Neural progenitor cell (in vitro differentiated cells): ENCODE measurements around the gene ABCA10. TPM values are rescaled to one million over a fixed set of nuclear protein-coding genes. Genes with fewer than 3 reads are reported as not detected.

Experiments
- DNase-seq: peaks from one replicate; pipeline ENCODE4 v3.0.0-alpha.2; 2016; ENCODE audit warnings: low spot score
- H2AFZ ChIP-seq: fragments of 200-600 bp; sonication (generic); replicated peaks from 2 replicates; pipeline ENCODE4 v1.6.1; 2016; ENCODE audit warnings: antibody characterized with exemption
- H3F3A ChIP-seq: fragments of 200-600 bp; sonication (generic); 2 replicates; pipeline ENCODE4 v1.6.1; 2016; ENCODE audit warnings: antibody characterized with exemption, low read depth
- H3K27ac ChIP-seq: fragments of 200-600 bp; sonication (generic); 2 replicates; pipeline ENCODE4 v1.5.1; 2016; ENCODE audit warnings: mild to moderate bottlenecking
- H3K27me3 ChIP-seq: fragments of 200-600 bp; sonication (generic); 2 replicates; pipeline ENCODE4 v1.6.1; 2016; ENCODE audit warnings: mild to moderate bottlenecking, moderate library complexity
- H3K36me3 ChIP-seq: fragments of 200-600 bp; sonication (generic); 2 replicates; pipeline ENCODE4 v1.5.1; 2016
- H3K4me1 ChIP-seq: fragments of 200-600 bp; sonication (generic); 2 replicates; pipeline ENCODE4 v1.6.1; 2016; ENCODE audit warnings: mixed run types
- H3K4me2 ChIP-seq: fragments of 200-600 bp; sonication (generic); 2 replicates; pipeline ENCODE4 v1.6.1; 2016
- H3K4me3 ChIP-seq: fragments of 200-600 bp; sonication (generic); 2 replicates; pipeline ENCODE4 v1.5.1; 2016
- H3K79me2 ChIP-seq: fragments of 200-600 bp; sonication (generic); 2 replicates; pipeline ENCODE4 v1.6.1; 2016; ENCODE audit warnings: low read depth
- H3K9ac ChIP-seq: fragments of 200-600 bp; sonication (generic); 2 replicates; pipeline ENCODE4 v1.6.1; 2016
- H3K9me3 ChIP-seq: fragments of 200-600 bp; sonication (generic); 2 replicates; pipeline ENCODE4 v1.5.1; 2016; ENCODE audit warnings: low read depth
- H4K20me1 ChIP-seq: fragments of 200-600 bp; sonication (generic); 2 replicates; pipeline ENCODE4 v1.6.1; 2016; ENCODE audit warnings: low read depth
- H3K27ac Mint-ChIP-seq: 3 replicates; pipeline ENCODE4 v1.8.0; 2021; ENCODE audit warnings: mixed read lengths
- H3K27me3 Mint-ChIP-seq: 2 replicates; pipeline ENCODE4 v1.8.0; 2022; ENCODE audit warnings: low read depth, mild to moderate bottlenecking, inconsistent platforms, moderate library complexity, mixed read lengths; ENCODE audit not compliant: insufficient read depth
- H3K36me3 Mint-ChIP-seq: 3 replicates; pipeline ENCODE4 v1.8.0; 2021; ENCODE audit warnings: mixed read lengths
- H3K4me1 Mint-ChIP-seq: 3 replicates; pipeline ENCODE4 v1.8.0; 2021; ENCODE audit warnings: mixed read lengths
- H3K4me3 Mint-ChIP-seq: 3 replicates; pipeline ENCODE4 v1.8.0; 2021; ENCODE audit warnings: mild to moderate bottlenecking, moderate library complexity, mixed read lengths
- H3K9me3 Mint-ChIP-seq: 3 replicates; pipeline ENCODE4 v1.8.0; 2020; ENCODE audit warnings: mixed read lengths
- EZH2 ChIP-seq: fragments of 200-600 bp; sonication (generic); IDR thresholded peaks from 2 replicates; pipeline ENCODE4 v1.6.1; 2017; ENCODE audit warnings: antibody characterized with exemption, mild to moderate bottlenecking, moderate library complexity
- EZH2phosphoT487 ChIP-seq: fragments of 200-600 bp; sonication (generic); IDR thresholded peaks from 2 replicates; pipeline ENCODE4 v1.6.1; 2017; ENCODE audit warnings: antibody characterized with exemption
- total RNA-seq: library from RNA; depleted of rRNA; stranded (reverse); fragments of >200 nt; gene quantifications from 2 replicates; pipeline ENCODE4 v1.2.3, GENCODE V29; 2015; ENCODE audit warnings: low replicate concordance
- TF ChIP-seq, protein P1 (sequence below): fragments of 200-600 bp; sonication (generic); IDR thresholded peaks from 2 replicates; pipeline ENCODE4 v1.5.1; 2017; ENCODE audit warnings: antibody characterized with exemption, mild to moderate bottlenecking

Gene ABCA10
- total RNA-seq, 1 donor from 2014 or later, result 0.21 TPM

GRCh38 chr17:69141431-69142174 lies 87.0 kb downstream of the ABCA10 start, which contains the start of gene ABCA6:
Gene ABCA6, minus strand, starts transcription at chr17:69141895. Its CDS starts 1,192 bp downstream, at chr17:69140703.
- no peaks in the 10 kb centered on the region for H3K36me3 Mint-ChIP-seq
- no peak for DNase-seq
- H3K4me3 Mint-ChIP-seq, result no peak within 1 kb of the TSS
- Histone ChIP-seq H3K27me3 (no peaks in the 10 kb centered on the region), H3F3A (no peaks in the 10 kb centered on the region), H3K9me3 (no peaks in the 10 kb centered on the region), H3K4me2 (no peak within 1 kb of the TSS), H3K4me1 (no peaks in the 10 kb centered on the region), H2AFZ (peak within 1 kb of the TSS; percentile 31), H4K20me1 (no peaks in the 10 kb centered on the region), H3K4me3 (no peak within 1 kb of the TSS), H3K36me3 (no peaks in the 10 kb centered on the region), H3K79me2 (no peaks in the 10 kb centered on the region), H3K27ac (no peak within 1 kb of the TSS), H3K9ac (no peak within 1 kb of the TSS)
- no peak for TF ChIP-seq EZH2phosphoT487
- TF ChIP-seq EZH2, result no peak
- TF ChIP-seq, protein P1, sequence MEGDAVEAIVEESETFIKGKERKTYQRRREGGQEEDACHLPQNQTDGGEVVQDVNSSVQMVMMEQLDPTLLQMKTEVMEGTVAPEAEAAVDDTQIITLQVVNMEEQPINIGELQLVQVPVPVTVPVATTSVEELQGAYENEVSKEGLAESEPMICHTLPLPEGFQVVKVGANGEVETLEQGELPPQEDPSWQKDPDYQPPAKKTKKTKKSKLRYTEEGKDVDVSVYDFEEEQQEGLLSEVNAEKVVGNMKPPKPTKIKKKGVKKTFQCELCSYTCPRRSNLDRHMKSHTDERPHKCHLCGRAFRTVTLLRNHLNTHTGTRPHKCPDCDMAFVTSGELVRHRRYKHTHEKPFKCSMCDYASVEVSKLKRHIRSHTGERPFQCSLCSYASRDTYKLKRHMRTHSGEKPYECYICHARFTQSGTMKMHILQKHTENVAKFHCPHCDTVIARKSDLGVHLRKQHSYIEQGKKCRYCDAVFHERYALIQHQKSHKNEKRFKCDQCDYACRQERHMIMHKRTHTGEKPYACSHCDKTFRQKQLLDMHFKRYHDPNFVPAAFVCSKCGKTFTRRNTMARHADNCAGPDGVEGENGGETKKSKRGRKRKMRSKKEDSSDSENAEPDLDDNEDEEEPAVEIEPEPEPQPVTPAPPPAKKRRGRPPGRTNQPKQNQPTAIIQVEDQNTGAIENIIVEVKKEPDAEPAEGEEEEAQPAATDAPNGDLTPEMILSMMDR, result no peak
- H3K27ac Mint-ChIP-seq, result no peak within 1 kb of the TSS
- no peaks in the 10 kb centered on the region for H3K4me1 Mint-ChIP-seq
- peaks cover 6% of the 10 kb centered on the region for H3K9me3 Mint-ChIP-seq
- no peaks in the 10 kb centered on the region for H3K27me3 Mint-ChIP-seq

DNA sequence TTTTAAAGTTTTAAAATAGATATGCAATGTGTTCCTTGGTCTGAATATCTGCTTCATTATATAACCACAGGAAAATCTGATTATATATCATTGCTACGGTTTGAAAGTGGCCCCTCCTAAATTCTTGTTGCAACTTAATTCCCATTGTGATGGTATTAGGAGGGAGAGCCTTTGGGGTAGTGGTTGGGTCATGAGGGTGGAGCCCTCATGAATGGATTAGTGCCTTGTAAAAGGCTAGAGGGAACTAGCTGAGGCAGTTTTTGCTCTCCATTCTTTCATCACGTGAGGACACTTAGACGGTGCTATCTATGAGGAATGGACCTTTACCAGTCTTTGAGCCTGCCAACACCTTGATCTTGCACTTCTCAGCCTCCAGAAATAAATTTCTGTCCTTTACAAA lies 94.5 kb downstream of the ABCA10 start:
- no peaks in the 10 kb centered on the region for H3K9me3 ChIP-seq
- peak; percentile 41 for DNase-seq

GRCh38 chr17:69130627-69131296 lies 97.9 kb downstream of the ABCA10 start:
- Histone ChIP-seq H3F3A (no peaks in the 10 kb centered on the region), H3K4me2 (no peak overlapping the region), H3K4me3 (no peak overlapping the region), H3K79me2 (no peaks in the 10 kb centered on the region), H3K27ac (no peak overlapping the region), H4K20me1 (no peaks in the 10 kb centered on the region), H3K36me3 (no peaks in the 10 kb centered on the region), H3K9me3 (no peaks in the 10 kb centered on the region), H3K9ac (no peak overlapping the region), H2AFZ (no peak overlapping the region), H3K4me1 (peaks cover 19% of the 10 kb centered on the region), H3K27me3 (no peaks in the 10 kb centered on the region)
- no peaks in the 10 kb centered on the region for H3K9me3 Mint-ChIP-seq
- peaks cover 12% of the 10 kb centered on the region for H3K4me1 Mint-ChIP-seq
- TF ChIP-seq EZH2 (no peak), EZH2phosphoT487 (no peak)
- TF ChIP-seq, protein P1, result no peak
- no peak for DNase-seq
- H3K36me3 Mint-ChIP-seq, result no peaks in the 10 kb centered on the region
- no peak overlapping the region for H3K4me3 Mint-ChIP-seq
- no peak overlapping the region for H3K27ac Mint-ChIP-seq
- peaks cover 3% of the 10 kb centered on the region for H3K27me3 Mint-ChIP-seq

More for the DNA sequence above, 94.5 kb downstream of the ABCA10 start:
- H3K36me3 Mint-ChIP-seq, result no peaks in the 10 kb centered on the region
- no peak for TF ChIP-seq EZH2
- TF ChIP-seq, protein P1, result no peak
- no peak for TF ChIP-seq EZH2phosphoT487
- peaks cover 3% of the 10 kb centered on the region for H3K27me3 Mint-ChIP-seq
- Histone ChIP-seq H3F3A (no peaks in the 10 kb centered on the region), H2AFZ (no peak overlapping the region), H3K4me2 (no peak overlapping the region), H3K9ac (no peak overlapping the region), H3K79me2 (no peaks in the 10 kb centered on the region), H4K20me1 (no peaks in the 10 kb centered on the region), H3K27me3 (no peaks in the 10 kb centered on the region), H3K4me1 (peaks cover 15% of the 10 kb centered on the region), H3K4me3 (no peak overlapping the region), H3K27ac (no peak overlapping the region), H3K36me3 (no peaks in the 10 kb centered on the region)
- no peak overlapping the region for H3K27ac Mint-ChIP-seq
- H3K9me3 Mint-ChIP-seq, result peaks cover 6% of the 10 kb centered on the region
- peaks cover 12% of the 10 kb centered on the region for H3K4me1 Mint-ChIP-seq
- no peak overlapping the region for H3K4me3 Mint-ChIP-seq
